Non-pigmented ciliary epithelial cell (primary cell): ENCODE measurements around the gene GRHPR.

Source experiments
- DNase-seq: peaks from one replicate; pipeline ENCODE4 v3.0.0-alpha.2; 2010; ENCODE audit warnings: low read depth

GRHPR gene

GRCh38 chr9:37398464-37399025 is 24.0 kb upstream of the GRHPR start:
- DNase-seq, result no peak

GRCh38 chr9:37399336-37399735 is 23.2 kb upstream of the GRHPR start:
- no peak for DNase-seq

GRCh38 chr9:37404590-37404989 is 17.9 kb upstream of the GRHPR start:
- no peak for DNase-seq

- DNase-seq, result no peak
Measured at GRCh38 chr9:37405350-37405749, 17.1 kb upstream of the GRHPR start.

GRCh38 chr9:37405764-37406380 is 16.6 kb upstream of the GRHPR start:
- no peak for DNase-seq

- DNase-seq, result no peak
Measured at GRCh38 chr9:37406603-37407401, 15.7 kb upstream of the GRHPR start.

GRCh38 chr9:37407468-37407867 is 15.0 kb upstream of the GRHPR start:
- DNase-seq, result no peak

- no peak for DNase-seq
Measured at GRCh38 chr9:37408933-37409710, 13.4 kb upstream of the GRHPR start.

- DNase-seq, result no peak
Measured at GRCh38 chr9:37410354-37410861, 12.1 kb upstream of the GRHPR start.

GRCh38 chr9:37410969-37411785 is 11.3 kb upstream of the GRHPR start:
- no peak for DNase-seq

GRCh38 chr9:37412431-37413151 is 9.9 kb upstream of the GRHPR start:
- DNase-seq, result peak; percentile 17

GRCh38 chr9:37413311-37413710 is 9.2 kb upstream of the GRHPR start:
- no peak for DNase-seq

- no peak for DNase-seq
Measured at GRCh38 chr9:37414503-37414943, 8.0 kb upstream of the GRHPR start.

GRCh38 chr9:37415011-37415719 is 7.3 kb upstream of the GRHPR start:
- peak; percentile 19 for DNase-seq

GRCh38 chr9:37417252-37417803 is 5.2 kb upstream of the GRHPR start:
- DNase-seq, result no peak

- DNase-seq, result no peak
Measured at GRCh38 chr9:37417857-37418618, 4.5 kb upstream of the GRHPR start.

- DNase-seq, result no peak
Measured at GRCh38 chr9:37419204-37419603, 3.3 kb upstream of the GRHPR start.

- no peak for DNase-seq
Measured at GRCh38 chr9:37420271-37421215, 2.0 kb upstream of the GRHPR start.
